GM10847 (cell line): ENCODE data around the gene RTN4IP1.
A peak's percentile ranks its signal among the peaks of the same experiment; 100 is the strongest.

Source experiments
- POLR2A ChIP-seq: IDR thresholded peaks from 2 replicates; pipeline ENCODE4 v1.6.1; 2011; ENCODE audit not compliant: insufficient read length; ENCODE audit errors: extremely low read depth

RTN4IP1 gene, protein sequence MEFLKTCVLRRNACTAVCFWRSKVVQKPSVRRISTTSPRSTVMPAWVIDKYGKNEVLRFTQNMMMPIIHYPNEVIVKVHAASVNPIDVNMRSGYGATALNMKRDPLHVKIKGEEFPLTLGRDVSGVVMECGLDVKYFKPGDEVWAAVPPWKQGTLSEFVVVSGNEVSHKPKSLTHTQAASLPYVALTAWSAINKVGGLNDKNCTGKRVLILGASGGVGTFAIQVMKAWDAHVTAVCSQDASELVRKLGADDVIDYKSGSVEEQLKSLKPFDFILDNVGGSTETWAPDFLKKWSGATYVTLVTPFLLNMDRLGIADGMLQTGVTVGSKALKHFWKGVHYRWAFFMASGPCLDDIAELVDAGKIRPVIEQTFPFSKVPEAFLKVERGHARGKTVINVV

DNA sequence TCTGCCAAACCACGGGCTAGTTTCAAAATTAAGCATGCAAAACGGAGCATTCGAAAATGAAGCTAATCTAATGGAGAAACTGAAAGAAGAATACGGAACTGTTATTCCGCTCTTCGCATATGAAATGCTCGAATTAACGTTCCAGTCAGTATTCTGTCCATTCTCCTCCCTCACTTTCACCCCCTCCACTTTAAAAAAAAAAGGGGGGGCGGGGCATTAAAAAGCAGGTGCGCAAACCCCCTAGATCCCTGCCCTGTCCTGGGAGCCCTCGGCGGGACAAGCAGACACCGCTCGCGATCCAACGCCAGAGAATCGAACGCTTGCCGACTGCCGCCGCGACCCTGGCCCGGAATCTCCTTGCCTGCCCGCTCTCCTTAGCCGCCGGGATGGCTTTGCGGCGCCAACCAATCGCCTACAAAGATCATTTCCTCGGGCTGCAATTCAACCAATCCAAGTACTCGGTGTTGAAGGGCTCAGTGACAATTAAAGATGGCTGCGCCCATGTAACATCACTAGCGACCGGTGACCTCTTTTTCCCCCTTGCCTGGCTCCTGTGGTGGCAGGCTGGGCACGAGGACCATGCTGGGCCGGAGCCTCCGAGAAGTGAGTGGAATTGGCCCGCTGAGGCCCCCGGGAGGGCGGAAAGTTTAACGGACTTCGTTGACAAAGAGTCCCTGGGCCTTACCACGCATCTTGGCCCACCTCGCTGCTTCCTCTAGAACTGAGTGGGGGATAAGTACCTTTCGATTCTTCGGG, at the start of gene RTN4IP1, which contains the start of gene QRSL1:
Gene RTN4IP1, minus strand, starts transcription at position 396 of the 756 bp plus-strand sequence. CDS start 477 bp downstream, outside the sequence.
Gene QRSL1, plus strand, starts transcription at position 476 of the 756 bp plus-strand sequence. Its CDS starts 104 bp downstream, at position 580.
- peak; percentile 36 for TF ChIP-seq POLR2A

DNA sequence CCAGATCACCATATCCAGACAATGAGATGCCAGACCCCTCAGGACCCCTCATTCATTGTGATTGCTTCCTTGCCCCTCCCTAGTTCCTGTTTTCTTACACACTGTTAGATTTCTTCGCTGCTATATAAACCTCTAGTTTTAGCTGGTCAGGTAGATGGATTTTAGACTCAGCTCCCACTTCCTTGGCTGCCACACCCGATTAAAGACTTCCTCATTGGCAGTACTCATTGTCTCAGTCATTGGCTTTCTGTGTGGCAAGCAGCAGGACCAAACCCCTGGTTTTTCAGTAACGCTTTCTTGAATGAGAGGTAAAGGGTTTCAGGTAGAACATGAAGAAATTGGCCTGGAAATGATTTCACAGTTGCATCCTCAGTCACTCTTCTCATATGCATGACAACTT, 48.0 kb upstream of the RTN4IP1 start:
- no peak for TF ChIP-seq POLR2A

DNA sequence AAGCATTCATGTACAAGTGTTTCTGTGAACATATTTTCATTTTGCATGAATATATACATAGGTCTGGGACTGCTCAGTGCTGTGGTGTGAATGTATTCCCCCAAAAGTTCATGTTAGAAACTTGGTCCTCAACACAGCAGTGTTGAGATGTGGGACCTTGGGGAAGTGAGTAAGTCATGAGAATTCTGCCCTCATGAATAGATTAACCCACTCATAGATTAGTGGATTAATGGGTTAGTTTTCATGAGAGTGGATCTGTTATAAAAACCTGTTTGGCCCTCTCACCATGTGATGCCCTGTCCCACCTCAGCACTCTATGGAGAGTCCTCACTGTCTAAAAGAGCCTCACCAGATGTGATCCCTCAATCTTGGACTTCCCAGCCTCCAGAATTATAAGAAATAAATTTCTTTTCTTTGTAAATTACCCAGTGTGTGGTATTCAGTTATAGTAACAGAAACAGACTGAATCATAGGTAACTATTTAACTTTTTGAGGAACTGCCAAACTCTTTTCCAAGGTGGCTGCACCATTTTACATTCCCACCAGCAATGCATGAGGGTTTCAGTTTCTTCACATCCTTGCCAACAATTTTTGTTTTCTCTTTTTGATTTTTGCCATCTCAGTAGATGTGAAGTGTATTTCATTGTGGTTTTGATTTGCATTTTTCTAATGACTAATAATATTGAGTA, 45.4 kb upstream of the RTN4IP1 start:
- TF ChIP-seq POLR2A, result no peak

DNA sequence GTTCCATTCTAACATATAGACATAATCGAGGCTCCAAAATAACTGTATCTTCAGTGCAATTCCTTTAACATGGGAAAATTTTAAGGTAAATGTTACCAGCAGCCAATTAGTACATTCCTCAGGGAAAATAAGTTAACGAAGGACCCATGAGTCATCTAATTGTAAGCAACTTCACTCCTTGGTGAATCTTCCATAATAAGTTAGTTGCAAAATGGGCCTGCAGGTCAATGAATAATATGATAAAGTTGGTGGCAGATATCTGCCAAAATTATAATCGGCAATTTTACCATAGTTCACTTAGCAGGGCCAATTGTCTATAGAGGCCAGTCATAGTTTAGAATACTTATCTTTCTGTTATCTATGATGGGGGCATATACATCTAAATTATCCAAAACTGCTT, 42.4 kb upstream of the RTN4IP1 start:
- TF ChIP-seq POLR2A, result no peak

DNA sequence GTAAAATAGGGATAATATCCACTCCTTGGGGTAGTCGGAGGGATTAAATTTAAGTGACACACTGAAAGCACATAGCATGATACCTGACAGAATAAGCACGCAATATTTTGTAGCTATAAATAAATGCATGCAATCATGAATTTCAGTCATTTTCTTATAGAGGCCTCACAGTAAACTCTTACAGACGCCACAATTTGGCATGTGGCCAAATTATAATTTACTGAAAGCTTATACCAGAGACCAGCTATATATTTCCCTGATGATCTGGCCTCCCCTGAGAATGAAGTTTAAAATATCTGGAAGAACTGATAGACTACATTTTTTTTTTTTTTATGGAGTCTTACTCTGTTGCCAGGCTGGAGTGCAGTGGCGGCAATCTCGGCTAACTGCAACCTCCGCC, 40.9 kb upstream of the RTN4IP1 start:
- TF ChIP-seq POLR2A, result no peak

DNA sequence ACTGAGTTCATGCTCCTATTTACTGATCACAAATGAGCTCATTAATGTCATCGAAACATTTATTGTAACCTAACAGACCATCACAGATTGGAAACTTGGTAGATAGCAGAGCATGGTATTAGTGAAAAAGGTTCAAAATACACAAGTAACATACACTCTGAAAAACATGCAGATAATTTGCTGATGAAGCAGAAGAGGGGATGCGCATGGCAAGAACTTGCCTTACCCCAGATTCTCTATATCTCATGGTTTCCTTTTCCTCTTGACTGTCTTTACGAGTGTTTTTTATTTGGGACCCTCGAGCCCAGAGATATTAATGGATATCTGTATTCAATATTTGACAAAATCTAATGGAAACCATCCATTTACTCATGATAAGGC, 37.7 kb upstream of the RTN4IP1 start:
- TF ChIP-seq POLR2A, result no peak

DNA sequence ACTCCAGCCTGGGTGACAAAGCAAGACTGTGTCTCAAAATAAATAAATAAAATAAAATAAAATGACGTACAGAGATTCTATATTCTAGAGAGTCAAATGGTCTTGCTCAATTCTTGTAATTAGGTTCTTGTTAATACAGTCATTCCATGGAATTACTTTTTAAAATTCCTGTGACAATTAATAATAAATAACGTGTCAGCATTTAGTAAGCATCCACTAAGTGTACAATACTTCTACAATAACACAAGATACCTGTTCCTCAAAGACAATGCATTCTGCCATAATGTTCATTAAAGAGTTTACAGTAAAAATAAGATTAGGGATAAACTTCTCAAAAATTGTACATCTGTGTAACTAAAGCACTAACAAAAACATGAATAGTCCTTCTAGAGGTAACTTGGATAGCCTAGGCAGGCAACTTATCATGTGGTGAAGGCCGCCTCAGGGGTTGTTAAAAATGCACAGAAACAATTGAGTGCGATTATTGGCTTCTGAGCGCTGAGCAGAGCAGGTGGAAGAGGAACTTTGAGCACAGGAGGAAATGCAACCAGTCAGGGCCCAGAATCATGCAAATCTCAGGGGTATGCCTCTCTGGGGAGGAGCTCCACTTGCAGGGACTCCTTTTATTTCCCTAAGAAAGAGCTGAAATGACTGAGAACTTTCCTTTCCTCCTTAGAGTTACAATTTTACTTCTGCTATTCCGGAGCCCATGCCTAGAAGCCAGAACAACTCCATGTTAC, 37.2 kb upstream of the RTN4IP1 start:
- no peak for TF ChIP-seq POLR2A

DNA sequence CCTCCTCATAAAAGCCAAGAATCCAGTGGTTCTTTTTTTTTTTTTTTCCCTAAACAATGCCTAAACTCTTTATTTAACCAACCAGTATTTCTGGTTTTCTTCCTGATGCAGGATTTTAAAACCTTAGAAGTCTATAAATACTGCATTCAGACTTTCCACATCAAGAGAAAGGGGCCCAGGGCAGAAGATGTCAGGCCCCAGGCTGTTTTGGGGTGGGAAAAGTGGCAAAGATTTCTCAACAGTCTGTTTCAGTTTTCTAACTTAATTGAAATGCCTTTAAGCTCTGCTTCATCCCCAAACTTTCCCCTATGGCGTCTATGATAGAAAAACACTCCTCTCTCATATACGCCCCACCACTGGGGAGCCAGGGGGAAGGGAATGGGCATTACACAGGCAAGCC, 33.2 kb upstream of the RTN4IP1 start:
- no peak for TF ChIP-seq POLR2A

DNA sequence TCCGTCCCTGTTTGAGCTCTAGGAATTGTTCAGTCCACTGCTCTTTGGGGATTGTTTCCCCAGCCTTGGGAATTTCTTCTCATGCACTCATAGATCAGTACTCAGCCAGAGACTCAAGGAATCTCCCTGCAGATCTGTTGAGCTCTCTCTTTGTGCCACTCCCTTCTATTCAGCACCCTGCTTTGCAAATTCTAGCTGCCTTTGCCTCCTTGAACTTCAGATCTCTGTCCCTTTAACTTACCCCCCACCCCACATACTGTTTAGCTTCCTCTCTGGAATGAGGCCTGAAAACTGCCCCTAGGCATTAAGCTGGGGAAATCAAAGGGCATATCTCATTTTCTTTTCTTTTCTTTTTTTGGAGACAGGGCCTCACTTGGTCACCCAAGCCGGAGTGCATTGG, 30.6 kb upstream of the RTN4IP1 start:
- no peak for TF ChIP-seq POLR2A

DNA sequence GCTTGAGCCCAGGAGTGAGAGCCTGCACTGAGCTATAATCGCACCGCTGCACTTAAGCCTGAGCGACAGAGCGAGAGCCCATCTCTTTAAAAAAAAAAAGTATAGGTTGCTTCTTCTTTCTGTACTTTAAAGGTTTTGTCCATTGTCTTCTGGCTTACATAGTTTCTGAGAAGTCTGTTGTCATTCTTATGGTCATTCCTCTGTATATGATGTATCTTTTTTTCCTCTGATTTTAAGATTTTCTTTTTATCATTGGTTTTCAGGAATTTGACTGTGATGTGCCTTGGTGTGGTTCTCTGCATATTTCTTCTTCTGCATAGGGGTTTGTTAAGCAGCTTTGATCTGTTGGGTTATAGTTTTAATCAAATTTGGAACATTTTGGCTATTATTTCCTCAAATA, 29.2 kb upstream of the RTN4IP1 start:
- no peak for TF ChIP-seq POLR2A

DNA sequence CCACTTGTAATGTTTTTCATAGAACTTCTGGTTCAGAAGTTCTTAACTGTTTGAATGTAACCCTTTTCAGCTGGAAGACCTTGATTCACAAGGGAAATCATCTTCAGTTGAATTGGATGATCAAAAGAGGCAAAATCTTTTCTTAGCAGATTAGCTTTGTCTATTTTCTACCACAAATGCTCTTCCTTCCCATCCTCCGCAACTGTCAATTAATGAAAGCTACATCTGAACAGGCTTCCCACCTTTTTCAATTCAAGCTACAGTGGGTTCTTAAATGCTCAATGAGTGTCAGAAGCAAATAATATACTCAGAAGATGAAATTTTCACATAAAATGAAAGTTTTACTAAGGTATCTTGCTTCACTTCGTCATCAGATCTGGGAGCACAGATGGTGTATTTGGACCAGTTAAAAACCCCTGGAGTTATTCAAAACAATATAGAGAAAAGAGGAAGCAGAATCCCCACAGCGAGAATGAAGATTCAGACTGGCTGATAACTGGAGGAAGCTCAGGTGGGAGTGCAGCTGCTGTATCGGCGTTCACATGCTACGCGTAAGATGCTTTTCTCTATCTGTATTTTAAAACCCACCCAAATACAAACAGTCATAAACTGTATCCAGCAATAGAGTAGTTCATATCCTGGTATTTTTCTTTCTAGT, 19.5 kb upstream of the RTN4IP1 start:
- TF ChIP-seq POLR2A, result no peak

DNA sequence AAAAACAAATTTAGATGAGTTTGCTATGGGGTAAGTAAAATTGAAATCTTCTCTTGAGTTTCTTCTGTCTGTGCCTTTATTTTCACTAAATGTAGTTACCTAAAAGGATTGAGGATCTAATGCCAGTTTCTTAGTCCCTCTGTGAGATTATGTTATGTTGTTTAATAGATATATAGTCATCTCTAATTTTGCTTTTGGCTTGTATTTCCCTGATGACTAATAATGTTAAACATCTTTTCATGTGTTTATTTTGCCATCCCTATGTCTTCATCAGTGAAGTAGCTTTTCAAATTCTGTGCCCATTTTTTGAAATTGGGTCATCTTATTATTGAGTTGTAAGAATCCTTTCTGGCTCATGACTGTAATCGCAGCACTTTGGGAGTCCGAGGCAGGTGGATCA, 13.8 kb upstream of the RTN4IP1 start:
- TF ChIP-seq POLR2A, result no peak

DNA sequence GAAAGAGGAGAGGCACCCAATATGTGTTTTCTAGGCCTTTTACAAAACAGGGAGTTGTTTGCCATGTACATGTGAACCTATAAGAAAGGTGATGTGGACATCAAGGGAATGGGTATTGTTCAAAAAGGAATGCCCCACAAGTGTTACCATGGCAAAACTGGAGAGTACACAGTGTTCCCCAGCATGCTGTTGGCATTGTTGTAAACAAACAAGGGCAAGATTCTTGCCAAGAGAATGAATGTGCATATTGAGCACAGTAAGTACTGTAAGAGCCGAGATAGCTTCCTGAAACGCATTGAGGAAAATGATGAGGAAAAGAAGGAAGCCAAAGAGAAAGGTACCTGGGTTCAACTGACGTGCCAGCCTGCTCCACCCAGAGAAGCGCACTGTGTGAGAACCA, 13.2 kb upstream of the RTN4IP1 start:
- TF ChIP-seq POLR2A, result no peak

DNA sequence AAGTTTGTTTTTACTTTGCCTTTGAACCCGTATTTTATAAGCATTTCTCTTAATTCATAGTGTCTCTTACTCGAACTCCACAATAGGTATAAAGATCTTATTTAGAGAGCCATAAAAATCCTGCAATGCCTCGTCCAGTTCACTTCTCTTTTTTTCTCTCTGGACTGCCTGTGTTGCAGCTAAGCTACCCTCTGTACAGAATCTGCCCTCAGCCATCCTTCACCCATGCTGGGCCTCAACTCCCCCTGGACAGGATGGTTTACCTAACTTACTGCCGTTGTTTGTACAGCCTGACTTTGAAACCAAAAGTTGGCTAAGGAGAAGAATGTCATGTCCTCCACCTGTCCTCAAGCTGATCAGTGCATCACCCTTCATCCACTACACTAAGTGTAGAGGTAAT, 10.5 kb upstream of the RTN4IP1 start:
- TF ChIP-seq POLR2A, result no peak
